Stomach (tissue), 4 donors: ENCODE data around the gene SAMD1.

Experiments
- CTCF ChIP-seq, 7 experiments: fragments of 450-650 bp in 4 of 7; fragments of 200-600 bp in 3 of 7; sonication (generic) in 3 of 7; IDR thresholded peaks; one replicate each; pipeline ENCODE4 v1.5.1; 2016 to 2019; ENCODE audit warnings: antibody characterized with exemption in 7 of 7, control low read depth in 2 of 7, mild to moderate bottlenecking in 1 of 7
- POLR2AphosphoS5 ChIP-seq, 3 donors: sonication (generic); formaldehyde crosslinking; IDR thresholded peaks; one replicate each; pipeline ENCODE4 v1.6.1; 2016; ENCODE audit warnings: antibody characterized with exemption in 3 of 3

GRCh38 chr19:14127929-14128509, 37.5 kb upstream of the SAMD1 start:
- TF ChIP-seq CTCF (IDR thresholded peaks at IDR 0.05) (no peak), POLR2AphosphoS5 (IDR thresholded peaks at IDR 0.05) (no peak)
